Cardiac muscle cell (in vitro differentiated cells and primary cell): ENCODE measurements around the gene FGG. TPM values are rescaled to one million over a fixed set of nuclear protein-coding genes. Genes with fewer than 3 reads are reported as not detected.

Experiments used
- DNase-seq, 2 donors: peaks; one replicate each; pipeline versions ENCODE4 v3.0.0 to v3.0.0-alpha.2; 2010 to 2017; ENCODE audit warnings: low read depth in 1 of 2, low spot score in 1 of 2
- H3K27ac ChIP-seq: fragments of 200-600 bp; sonication (generic); 2 replicates; pipeline ENCODE4 v1.5.1; 2016
- H3K27me3 ChIP-seq: fragments of 200-600 bp; sonication (generic); 2 replicates; pipeline ENCODE4 v1.6.0; 2016; ENCODE audit warnings: control low read depth
- H3K36me3 ChIP-seq: fragments of 200-600 bp; sonication (generic); 2 replicates; pipeline ENCODE4 v1.5.1; 2016; ENCODE audit warnings: control low read depth
- H3K4me1 ChIP-seq: fragments of 200-600 bp; sonication (generic); 2 replicates; pipeline ENCODE4 v1.8.1; 2017; ENCODE audit warnings: low read depth, mild to moderate bottlenecking, mixed run types
- H3K4me3 ChIP-seq: fragments of 200-600 bp; sonication (generic); 2 replicates; pipeline ENCODE4 v1.5.1; 2016; ENCODE audit warnings: mild to moderate bottlenecking
- H3K9me3 ChIP-seq: fragments of 200-600 bp; sonication (generic); 2 replicates; pipeline ENCODE4 v1.5.1; 2017; ENCODE audit warnings: low read depth, mild to moderate bottlenecking, control low read depth
- CTCF ChIP-seq: IDR thresholded peaks from 2 replicates; pipeline ENCODE4 v1.5.1; 2012; ENCODE audit warnings: low read depth, mild to moderate bottlenecking, low read length
- polyA plus RNA-seq: library from polyadenylated mRNA; unstranded; fragments of >200 nt; fragmentation: Nextera tagmentation; extraction: Ambion mirVana; gene quantifications from 2 replicates; pipeline ENCODE4 v1.2.1, GENCODE V29; 2016
- total RNA-seq: library from RNA; depleted of rRNA; stranded (reverse); fragments of >200 nt; gene quantifications from 2 replicates; pipeline ENCODE4 v1.2.3, GENCODE V29; 2016

Gene FGG
- total and polyA plus RNA-seq, 2 experiments from 2014 or later = 0.68 TPM; not detected in 1

DNA sequence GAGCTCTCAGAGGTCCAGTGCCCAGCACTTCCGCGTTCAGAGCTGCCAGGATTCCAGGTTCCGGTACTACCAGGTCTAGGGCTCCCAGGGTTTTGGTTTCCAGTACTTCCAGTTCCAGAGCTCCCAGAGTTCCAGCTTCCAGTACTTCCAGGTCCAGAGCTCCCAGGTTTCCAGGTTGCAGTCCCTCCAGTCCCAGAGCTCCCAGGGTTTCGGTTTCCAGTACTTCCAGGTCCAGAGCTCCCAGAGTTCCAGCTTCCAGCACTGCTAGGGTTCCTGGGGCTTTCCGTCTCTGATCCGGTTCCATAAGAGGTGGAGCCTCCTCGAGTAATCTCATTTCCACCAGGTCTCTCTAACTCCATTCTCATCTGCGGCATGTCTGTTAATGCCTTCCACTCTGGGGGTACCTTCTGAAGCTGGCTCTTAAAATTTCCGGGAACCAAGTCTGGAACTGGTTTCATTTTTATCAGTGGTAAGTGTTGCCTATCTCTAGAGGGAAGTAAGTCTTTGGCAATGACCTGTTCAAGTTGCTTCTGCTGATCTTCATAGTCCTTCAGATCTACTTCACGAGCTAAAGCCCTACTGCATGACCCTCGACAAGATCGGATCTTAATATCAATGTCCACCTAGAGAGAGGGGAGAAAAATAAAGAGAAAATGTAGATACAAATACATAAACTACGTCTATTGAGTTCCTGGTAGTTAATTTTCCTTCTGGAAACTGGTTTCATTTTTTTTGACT is 26.0 kb downstream of the FGG start:
- no peak for DNase-seq
- no peaks in the 10 kb centered on the region for H3K27me3 ChIP-seq
- no peaks in the 10 kb centered on the region for H3K36me3 ChIP-seq
- no peak for TF ChIP-seq CTCF
- H3K27ac ChIP-seq = no peak overlapping the region
- no peaks in the 10 kb centered on the region for H3K4me1 ChIP-seq
- H3K4me3 ChIP-seq = no peak overlapping the region
- H3K9me3 ChIP-seq = no peaks in the 10 kb centered on the region

GRCh38 chr4:154585369-154586018 is 27.0 kb downstream of the FGG start:
- no peak for DNase-seq
- no peak overlapping the region for H3K4me3 ChIP-seq
- H3K27me3 ChIP-seq = no peaks in the 10 kb centered on the region
- H3K36me3 ChIP-seq = no peaks in the 10 kb centered on the region
- no peaks in the 10 kb centered on the region for H3K9me3 ChIP-seq
- no peaks in the 10 kb centered on the region for H3K4me1 ChIP-seq
- TF ChIP-seq CTCF = no peak
- no peak overlapping the region for H3K27ac ChIP-seq

DNA sequence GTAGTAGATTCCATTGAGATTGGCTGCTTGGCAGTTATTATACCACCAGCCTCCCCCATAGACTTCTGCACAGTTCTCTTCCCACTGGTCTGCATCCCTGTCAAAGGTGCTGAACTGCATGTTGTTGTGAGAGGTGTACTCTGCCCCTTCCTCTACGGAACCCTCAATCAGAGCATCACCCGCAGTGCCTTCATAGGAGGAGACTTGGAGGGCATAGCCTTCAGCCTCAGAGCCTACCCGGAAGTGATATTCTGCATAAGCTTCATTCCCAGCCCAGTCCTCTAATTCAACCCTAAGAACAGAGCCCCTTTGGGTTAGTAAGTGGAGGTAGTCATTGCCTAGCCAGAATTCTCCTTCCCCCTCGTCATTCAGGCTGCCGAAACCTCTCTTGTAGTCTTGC is 28.2 kb downstream of the FGG start:
- TF ChIP-seq CTCF = no peak
- Histone ChIP-seq H3K27me3 (no peaks in the 10 kb centered on the region), H3K4me3 (no peak overlapping the region), H3K9me3 (no peaks in the 10 kb centered on the region), H3K27ac (no peak overlapping the region), H3K36me3 (no peaks in the 10 kb centered on the region), H3K4me1 (no peaks in the 10 kb centered on the region)
- DNase-seq = no peak

- no peaks in the 10 kb centered on the region for H3K27me3 ChIP-seq
- H3K4me3 ChIP-seq = no peak overlapping the region
- TF ChIP-seq CTCF = no peak
- no peaks in the 10 kb centered on the region for H3K4me1 ChIP-seq
- no peak for DNase-seq
- no peaks in the 10 kb centered on the region for H3K9me3 ChIP-seq
- H3K27ac ChIP-seq = no peak overlapping the region
- no peaks in the 10 kb centered on the region for H3K36me3 ChIP-seq
Measured at GRCh38 chr4:154583677-154584076, 28.8 kb downstream of the FGG start.

- H3K36me3 ChIP-seq = no peaks in the 10 kb centered on the region
- H3K27me3 ChIP-seq = no peaks in the 10 kb centered on the region
- TF ChIP-seq CTCF = no peak
- no peak overlapping the region for H3K27ac ChIP-seq
- no peaks in the 10 kb centered on the region for H3K4me1 ChIP-seq
- no peak for DNase-seq
- no peak overlapping the region for H3K4me3 ChIP-seq
- no peaks in the 10 kb centered on the region for H3K9me3 ChIP-seq
Measured at GRCh38 chr4:154583230-154583629, 29.2 kb downstream of the FGG start.
